ENCODE results near the gene NPR3. TPM values are rescaled to one million over a fixed set of nuclear protein-coding genes. Genes with fewer than 3 reads are reported as not detected.

The NPR3 gene
- total RNA-seq, 1 donor from 2014 or later = 87.2 TPM

- Histone ChIP-seq H3K36me3 (no peaks in the 10 kb centered on the region), H3K27ac (no peak overlapping the region), H3K4me3 (no peak overlapping the region), H3K4me1 (peaks cover 7% of the 10 kb centered on the region), H3K9me3 (no peaks in the 10 kb centered on the region), H3K27me3 (no peaks in the 10 kb centered on the region)
- no peak for ATAC-seq
- no peak for TF ChIP-seq CTCF (IDR thresholded peaks at IDR 0.05)
- DNase-seq = no peak
- intact Hi-C loops (cut with DNase I) = no loop called here
These were observed 125.1 kb downstream of the NPR3 start for GRCh38 chr5:32836176-32836575.

DNA sequence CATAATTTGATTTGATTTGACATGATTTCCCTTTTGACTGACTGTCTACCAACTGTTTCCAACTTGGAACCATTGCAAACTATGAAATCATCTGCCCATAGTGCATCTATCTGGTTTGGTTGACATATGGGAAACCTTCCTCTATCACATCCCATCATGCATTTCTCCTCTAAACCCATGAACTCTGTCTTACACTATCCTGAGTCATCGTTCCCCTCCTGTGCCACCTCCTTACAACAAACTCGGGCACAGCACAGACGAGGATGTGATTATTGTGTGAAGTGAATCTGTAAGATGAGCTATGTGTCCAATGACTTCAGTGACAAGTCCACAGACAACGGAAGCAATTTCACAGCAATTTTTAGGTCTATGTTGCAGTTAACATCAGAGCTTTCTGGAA lies 126.1 kb downstream of the NPR3 start:
- ATAC-seq = no peak
- Histone ChIP-seq H3K27ac (no peak overlapping the region), H3K4me1 (no peaks in the 10 kb centered on the region), H3K4me3 (no peak overlapping the region), H3K27me3 (no peaks in the 10 kb centered on the region), H3K9me3 (no peaks in the 10 kb centered on the region), H3K36me3 (no peaks in the 10 kb centered on the region)
- no peak for DNase-seq
- intact Hi-C loops (cut with DNase I) = no loop called here
- TF ChIP-seq CTCF (IDR thresholded peaks at IDR 0.05) = no peak

DNA sequence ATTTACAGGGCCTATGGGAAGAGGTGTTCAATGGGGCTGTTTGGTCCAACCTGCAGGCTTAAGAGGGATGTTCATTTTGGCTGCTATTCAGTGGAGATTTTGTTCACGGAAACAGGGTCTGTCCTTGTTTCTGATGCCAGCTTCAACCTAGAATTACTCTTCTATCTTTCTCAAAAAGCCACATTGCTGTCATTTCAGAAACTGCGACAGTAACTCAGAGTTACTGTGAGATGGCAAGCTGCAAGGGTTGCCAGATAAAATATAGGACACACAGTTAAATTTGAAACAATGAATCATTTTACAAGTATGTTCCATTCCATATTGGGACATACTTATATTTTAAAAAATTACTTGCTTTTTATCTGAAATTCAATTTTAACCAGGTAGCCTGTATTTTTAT lies 128.0 kb downstream of the NPR3 start:
- Histone ChIP-seq H3K4me1 (no peaks in the 10 kb centered on the region), H3K27ac (no peak overlapping the region), H3K36me3 (no peaks in the 10 kb centered on the region), H3K27me3 (no peaks in the 10 kb centered on the region), H3K9me3 (no peaks in the 10 kb centered on the region), H3K4me3 (no peak overlapping the region)
- TF ChIP-seq CTCF (IDR thresholded peaks at IDR 0.05) = no peak
- ATAC-seq (no peak), DNase-seq (no peak)
- intact Hi-C loops (cut with DNase I) = no loop called here

- Histone ChIP-seq H3K4me3 (no peak overlapping the region), H3K36me3 (no peaks in the 10 kb centered on the region), H3K27ac (no peak overlapping the region), H3K4me1 (no peaks in the 10 kb centered on the region), H3K27me3 (no peaks in the 10 kb centered on the region), H3K9me3 (no peaks in the 10 kb centered on the region)
- ATAC-seq (no peak), DNase-seq (no peak)
- TF ChIP-seq CTCF (IDR thresholded peaks at IDR 0.05) = no peak
- intact Hi-C loops (cut with DNase I) = loop anchor here (10.0 kb wide), 1 partner anchor 126 kb away; the partner anchor contains the start of gene NPR3
These were observed 129.5 kb downstream of the NPR3 start for GRCh38 chr5:32840606-32841005.

Other genes starting within 250 kb of the NPR3 start
- 142 TPM for gene SUB1, start 125.8 kb upstream of the NPR3 start, total RNA-seq

Measured in upper lobe of right lung (tissue), 1 donor.